Limb (tissue), 2 donors: ENCODE data around the gene JDP2.

Experiments used
- DNase-seq, 2 donors: peaks; one replicate each; pipeline ENCODE4 v3.0.0-alpha.2; 2016; ENCODE audit errors: extremely low spot score in 2 of 2

The JDP2 gene

DNA sequence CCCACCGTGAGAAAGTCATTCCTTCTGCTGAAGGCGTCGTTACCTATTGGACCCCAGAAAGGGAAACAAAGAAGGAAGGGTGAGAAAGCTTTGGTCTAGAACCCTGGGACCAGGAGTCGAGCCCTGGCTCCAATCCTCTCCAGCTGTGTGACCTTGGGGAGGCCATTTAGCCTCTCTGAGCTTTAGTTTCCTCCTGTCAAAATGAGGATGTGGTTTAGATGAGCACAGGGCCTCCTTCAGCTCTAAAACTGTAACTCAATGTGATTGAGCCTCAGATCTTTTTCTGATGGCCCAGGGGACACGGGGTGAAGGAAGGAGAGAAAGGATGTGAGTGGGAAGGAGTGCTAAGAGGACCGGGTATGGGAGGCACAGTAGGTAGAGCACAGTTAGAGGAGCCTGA, 7.7 kb downstream of the JDP2 start:
- no peak for DNase-seq

DNA sequence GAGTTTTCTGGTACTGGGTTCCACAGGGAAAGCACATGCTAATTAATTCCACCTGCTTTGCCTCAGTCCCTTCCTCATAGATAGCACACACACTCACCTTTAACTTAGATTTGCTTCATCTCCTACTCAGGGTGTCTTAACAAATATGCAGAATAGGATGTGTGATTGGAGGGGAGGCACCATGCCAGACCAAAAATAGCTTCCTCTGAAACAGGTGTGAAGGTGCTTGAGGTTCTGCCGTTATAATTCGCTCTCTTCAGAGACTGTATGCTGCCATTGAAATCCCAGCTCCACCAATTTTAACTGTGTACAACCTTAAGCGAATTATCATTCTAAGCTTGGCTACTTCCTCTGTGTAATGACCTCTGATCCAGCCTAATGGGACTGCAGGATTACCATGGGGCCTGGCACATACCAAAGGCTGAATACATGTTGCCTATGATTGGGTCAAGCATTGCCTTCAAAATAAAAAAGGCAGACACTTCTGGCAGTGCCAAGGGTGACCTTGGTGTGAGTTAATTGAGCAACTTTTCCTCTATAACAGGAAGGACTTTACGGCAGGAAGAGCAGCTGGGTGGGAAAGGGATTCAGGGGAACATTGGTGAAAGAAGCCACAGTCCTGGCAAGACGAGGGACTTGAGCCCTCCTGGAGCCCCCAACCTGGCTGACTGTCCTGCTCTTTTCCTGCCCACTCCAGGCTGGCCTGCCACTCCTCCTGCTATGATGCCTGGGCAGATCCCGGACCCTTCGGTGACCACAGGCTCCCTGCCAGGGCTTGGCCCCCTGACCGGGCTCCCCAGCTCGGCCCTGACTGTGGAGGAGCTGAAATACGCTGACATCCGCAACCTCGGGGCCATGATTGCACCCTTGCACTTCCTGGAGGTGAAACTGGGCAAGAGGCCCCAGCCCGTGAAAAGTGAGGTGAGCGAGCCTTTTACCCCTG, 9.7 kb downstream of the JDP2 start:
- no peak for DNase-seq

DNA sequence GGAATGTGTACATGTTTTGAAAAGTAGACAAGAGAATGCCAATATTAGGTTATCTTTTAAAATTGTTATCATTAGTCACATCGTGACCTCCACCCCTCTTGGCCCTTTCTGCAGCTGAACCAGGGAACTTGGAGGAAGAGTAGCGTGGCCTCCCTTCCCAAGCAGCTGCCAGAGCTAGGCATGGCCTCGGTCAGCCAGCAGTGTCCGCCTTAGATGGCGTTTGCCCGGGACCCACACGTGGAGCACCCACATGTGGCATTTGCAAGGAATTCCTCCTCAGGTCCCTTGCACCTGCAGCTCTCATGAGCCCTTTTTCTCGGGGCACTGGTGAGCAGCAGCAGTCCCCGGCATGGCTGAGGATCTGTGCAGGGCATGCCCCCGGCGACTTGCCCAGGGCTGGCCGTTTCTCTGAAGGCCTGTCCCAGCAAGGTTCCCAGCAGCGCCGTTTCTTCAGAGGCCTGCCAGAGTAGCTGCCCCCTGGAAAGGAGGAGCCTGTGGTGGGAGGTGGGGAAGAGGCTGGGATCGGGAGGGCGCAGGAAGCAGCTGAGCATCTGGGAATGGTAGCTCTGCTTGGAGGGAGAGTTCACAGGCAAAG, 10.8 kb downstream of the JDP2 start:
- DNase-seq: no peak

DNA sequence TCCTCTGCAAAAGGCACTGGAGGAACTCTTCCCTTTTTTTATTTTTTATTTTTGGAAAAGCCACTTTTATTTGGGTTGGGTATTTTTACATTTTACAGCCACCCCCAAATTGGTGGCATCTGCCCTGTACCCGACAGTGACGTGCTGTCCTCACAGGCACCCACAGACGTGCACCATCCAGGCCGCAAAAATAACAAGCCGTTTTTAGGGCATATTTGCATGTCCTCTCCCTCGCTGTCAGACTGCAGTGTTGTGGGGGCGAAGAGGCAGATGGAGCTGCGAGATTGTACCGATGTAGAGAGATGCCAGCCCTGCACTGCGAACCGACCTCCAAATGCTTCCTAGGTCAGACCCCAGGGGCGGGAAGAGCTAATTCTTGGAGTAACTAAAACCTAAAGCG, 12.2 kb downstream of the JDP2 start:
- DNase-seq: no peak

DNA sequence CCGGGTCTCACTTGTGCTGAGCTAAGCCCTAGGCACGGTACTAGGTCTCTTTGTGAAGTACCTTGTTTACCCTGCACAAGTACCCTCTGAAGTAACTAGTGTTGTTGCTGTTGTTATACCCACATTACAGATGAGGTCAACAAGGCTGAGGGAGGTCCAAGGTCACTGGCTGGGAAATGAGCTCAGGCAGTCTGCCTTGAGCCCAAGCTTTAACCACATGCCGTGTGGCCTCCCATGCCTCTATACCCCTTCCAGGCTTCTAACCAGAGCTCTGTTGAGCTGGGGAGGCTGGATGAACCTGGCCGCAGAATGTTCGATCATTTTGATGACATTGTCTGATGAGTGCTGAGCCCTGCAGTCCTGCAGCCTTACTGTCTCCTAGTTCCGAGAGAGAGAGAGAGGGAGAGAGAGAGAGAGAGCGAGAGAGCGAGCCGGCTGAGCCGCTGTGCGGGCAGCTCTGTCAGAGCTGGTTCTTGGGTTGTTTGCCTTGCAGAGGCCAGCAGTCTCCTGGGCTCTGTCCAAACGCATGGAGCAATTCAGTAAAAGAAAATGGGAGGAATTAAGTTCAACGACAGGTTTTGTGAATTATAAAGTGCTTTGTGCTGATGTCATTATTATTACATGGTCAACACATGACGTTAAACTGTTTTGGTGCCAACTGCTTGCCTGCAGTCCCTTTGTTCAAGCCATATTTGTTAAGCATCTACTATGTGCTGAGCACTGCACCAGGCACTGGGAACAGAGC, 13.1 kb downstream of the JDP2 start:
- no peak for DNase-seq

DNA sequence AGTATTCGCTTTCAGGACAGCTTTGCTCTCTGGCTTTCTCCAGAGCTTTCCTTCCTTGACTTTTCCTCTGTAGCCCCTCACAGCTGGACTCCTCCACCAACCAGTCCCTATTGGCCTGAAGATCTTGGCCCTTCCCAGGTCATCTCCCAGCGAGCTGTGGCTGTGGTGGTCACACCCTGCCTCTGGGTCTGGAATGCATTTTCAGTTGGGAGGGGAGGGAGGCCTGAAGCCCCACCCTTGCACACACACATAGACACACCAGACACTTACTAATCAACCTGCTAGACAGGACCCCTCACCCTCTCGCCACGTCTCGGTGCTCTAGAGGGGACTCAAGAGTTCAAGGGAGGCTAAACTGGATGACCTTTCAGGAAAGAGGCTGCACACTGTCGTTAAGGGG, 13.9 kb downstream of the JDP2 start:
- DNase-seq: no peak

DNA sequence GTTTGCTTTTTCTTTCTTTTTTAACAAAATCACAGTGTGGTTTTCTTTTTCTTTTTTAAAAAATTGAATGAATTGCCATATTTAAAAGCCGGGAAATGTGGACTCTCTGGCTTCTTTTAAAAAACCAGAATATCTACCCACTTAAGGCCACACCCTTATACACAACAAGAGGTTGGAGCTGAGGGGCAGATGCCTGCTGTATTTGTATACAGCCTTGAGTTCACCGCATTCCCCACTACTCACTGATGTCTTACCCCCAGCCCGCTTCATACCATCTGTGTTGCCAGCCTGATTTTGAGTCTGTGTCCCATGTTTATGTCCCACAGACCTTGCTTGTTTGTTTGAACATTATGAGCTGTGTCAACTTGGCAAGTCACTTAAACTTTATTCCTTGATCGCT, 14.3 kb downstream of the JDP2 start:
- no peak for DNase-seq

DNA sequence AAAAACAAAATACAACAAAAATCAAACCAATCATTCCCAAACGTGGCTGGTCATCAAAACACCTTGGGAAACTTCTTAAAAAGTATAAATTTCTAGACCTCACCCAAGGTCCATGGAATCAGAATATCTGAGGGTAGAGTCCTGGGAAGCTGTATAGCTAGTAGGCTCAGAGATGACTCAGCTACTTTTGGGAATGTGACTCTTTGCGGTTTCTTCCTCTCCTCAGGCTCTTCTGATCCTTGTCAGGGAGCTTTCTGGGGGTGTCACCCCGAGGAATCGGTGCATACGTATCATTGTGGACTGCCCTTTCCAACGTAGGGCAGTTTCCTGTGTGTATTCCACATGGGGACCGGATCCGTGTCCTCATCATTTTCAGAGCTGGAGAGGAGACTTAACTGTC, 14.8 kb downstream of the JDP2 start:
- no peak for DNase-seq

DNA sequence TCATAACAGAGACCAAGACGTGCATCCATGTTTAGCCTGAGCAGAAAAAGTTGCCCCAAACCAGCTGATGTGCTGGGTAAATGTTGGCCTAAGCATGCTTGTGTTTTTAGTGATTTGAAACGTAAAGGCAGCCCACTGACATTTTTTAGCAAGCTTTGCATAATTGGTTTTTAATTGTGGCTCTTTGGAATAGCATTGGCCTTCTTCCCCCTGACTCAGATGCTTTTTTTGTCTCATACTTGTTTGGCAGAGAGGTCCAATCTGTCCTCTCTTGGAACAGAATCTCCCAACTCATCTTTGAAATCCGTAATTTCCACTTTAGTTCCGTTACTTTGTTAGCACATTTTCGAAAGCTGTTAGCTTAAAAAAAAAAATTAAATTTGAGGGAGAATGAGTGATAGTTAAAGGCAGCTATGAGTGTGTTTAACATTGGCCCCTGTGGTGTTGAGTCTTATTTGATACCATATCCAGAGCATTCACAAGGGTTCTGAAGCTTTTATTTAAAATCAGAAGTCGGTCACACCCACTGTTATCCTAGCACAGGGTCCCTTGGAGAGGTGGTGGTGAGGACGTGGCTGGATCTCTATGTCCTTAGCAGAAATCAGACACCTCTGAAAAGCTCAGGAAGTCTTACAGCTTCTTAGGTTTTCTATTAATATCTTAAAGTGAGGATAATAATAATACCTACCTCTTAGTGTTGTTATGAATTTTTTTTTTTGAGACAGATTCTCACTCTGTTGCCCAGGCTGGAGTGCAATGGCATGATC, 15.6 kb downstream of the JDP2 start:
- DNase-seq: no peak

DNA sequence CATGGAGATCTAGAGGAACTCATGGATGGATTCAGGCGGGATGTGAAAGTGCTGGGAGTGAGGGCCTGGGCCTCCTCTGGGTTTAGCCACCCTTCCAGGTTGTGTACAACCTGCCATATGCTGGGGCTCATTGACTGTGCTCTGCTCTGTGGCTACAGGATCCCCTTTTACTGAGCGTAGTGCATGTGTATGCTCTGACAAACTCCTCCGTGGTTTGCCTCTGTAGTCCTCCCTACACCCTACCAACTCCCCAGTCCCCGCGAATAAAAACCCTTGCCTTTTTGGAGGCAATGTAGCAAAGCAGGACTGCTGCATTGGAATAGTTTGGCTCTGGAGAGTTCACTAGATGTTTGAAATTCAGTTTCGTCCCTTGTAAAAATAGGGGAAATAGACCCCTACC, 17.4 kb downstream of the JDP2 start:
- DNase-seq: no peak

DNA sequence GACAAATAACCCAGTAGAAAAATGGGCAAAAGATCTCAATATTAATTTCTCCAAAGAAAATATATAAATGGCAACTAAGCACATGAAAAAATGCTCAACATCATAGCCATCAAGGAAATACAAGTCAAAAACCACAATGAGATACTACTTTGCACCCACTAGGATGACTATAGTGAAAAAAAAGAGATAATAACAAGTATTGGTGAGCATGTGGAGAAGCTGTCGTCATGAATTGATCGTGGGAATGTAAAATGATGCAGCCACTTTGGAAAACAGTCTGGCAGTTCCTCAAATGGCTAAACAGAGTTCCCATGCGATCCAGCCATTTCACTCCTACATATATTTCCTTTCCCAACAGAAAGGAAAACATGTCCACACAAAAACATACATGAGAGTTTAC, 18.1 kb downstream of the JDP2 start:
- no peak for DNase-seq

DNA sequence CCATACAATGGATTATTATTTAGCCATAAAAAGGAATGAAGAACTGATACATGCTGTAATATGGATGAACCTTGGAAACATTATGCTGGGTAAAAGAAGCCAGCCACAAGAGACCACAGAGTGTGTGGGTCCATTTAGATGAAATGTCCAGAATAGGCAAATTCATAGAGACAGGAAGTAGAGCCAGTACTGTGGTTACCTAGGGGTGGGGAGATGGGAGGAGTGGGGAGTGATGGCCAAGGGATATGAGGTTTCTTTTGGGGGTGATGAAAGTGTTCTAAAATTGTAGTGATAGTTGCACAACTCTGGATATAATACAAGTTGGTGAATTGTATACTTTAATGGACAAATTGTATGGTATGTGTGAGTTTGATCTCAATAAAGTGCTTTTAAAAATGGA, 18.6 kb downstream of the JDP2 start:
- DNase-seq: no peak

DNA sequence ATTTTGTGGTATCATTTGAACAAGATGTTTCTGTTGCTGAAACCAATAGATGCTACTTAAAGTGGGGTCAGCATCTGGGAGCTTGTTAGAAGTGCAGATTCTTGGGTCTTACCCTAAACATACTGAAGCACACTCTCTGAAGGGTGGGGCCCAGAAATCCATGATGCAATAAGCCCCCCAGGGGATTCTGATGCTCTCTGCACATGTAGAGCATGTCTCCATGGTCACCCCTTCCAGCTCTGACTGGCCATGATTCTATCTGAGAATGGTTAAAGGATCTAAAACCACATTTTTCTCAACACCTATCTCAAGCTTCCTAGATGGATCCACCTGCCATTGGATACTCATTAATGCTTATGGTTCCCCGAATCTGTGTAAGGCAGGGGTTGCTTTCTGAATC, 20.4 kb downstream of the JDP2 start:
- DNase-seq: no peak

DNA sequence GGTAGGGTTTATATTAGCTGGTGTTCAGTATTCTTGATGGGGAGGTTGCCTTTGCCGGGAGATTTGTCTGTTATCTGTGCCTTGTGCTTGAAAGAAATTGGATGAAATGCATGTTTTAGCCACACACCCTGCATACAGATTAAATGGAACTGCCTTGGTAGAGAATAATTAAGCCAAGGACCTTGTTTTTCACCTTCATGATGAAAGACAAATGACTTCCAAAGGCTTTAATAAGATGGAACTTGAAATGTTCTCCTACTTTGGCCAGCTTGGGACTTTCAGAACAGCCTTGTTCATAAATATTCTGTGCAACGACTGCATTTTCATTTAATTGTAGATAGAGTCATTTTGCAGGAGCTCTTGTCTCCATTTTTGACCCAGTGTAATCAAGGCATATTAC, 21.2 kb downstream of the JDP2 start:
- no peak for DNase-seq

DNA sequence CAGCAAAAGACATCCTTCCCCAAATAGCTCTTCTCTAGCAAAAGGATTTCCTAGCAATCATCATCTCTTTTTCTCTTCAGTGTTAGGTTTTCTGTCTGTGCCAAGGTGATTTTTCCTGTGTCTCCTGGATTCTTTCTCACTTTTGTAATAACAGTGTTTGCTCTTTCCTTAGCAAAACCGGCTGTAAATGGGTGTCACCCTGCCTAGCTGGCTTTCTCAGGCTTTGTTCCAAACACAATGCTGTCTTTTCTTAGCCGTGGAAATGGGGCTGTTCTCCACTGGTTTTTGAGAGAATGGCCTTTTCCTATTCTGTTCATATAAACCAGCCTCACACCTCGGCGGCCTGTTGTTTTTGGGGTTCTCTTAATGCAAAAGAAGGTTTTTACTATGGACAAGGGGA, 21.9 kb downstream of the JDP2 start:
- no peak for DNase-seq

DNA sequence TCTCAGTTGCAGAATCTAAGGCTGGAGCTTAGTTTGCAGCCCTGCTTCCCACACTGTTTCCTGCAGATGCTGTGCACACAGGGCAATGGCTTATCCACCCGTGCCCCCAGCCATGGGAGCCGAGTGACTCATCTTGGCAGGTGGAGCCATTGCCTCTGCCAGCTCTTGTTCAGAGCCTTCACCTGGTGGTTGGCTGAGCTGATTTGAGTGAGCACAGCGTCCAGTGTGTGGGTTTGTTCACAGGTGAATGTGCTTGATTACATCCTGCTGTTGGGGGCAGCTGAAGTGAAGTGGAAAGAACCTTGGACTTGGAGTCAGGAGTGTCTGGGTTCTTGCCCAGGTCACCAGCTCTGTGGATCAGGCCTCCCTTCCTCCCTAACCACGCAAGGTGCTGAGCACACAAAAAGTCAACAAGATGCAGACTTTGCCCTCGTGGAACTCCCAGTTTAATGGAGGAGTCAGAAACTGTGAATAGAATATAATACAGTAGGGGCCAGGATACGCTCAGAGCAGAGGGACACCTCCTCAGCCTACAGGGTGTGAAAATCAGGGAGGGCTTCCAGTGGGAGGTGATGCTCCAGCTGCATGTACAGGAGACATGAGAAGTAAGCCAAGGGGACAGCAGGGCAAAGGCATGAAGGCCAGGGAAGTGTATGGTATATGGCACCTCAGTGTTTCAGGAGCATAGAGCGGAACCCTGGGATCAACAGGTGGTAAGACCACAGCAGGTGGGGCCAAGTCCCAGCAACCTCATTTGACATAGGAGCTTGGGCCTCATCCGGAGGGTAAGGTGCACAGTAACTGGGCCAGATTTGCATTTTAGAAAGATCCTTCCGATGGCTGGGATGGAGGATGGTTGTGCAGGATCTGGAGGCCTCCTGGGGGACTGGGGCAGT, 22.8 kb downstream of the JDP2 start:
- DNase-seq: no peak

DNA sequence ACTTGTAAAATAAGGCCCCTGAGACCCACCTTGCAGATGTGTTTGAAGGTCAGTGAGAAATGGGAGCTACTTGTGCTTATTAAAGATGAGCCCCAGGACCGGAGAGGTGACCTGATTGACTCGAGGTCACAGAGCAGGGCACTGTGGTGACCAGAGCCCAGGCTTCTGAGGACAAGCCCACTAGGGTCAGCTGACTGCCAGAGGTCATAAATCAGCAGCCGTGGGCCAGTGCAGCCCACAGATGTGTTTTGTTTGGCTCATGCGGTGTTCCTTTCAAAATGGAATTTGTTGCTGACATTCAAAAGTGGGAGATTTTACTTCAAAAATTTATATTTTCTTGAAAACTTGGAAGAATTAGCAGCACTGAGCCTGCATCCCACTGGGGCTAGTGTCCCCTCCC, 24.5 kb downstream of the JDP2 start:
- no peak for DNase-seq

DNA sequence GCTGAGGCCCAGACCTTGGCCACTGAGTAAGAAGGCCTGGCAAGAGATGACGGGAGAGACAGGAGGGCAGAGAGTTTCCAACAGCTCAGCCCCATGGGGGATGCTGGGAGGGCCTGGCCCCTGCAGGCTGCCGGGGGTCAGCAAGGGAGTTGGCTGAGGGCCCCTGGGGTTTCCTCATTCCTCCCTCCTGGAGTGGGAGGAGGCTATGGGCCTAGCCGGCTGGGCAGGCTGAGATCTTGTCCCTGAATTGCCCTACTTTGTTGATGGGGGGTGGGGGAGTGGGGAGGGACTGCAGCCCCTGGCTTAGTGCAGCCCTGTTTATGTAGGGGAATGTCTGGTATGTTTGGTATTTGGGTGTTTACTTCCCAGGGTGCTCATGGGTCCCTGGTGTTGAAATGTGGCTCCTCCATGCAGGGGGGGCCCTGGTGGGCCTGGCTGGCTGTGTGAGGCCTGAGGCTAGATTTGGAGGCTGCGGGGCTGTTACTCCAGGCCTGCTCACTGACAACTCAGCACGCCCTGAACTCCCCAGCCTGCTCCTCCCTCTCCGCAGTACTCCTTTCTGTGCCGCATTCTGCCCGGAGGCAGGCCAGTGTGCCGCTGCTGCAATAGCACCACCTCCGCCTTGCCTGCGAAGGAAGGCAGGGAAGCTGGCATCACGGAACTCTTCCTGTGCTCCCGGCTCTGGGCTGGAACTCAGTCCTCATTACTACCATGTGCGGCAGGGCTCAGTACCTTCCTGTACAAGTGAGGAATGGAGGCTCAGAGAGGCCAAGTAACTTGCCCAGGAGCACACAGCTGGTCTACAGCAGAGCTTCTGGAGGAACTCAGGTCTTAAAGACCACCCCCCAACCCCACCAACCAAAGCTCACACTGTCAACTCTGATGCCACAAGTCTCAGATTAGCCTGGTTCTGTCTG, 25.3 kb downstream of the JDP2 start:
- DNase-seq: peak; percentile 32 to 67

DNA sequence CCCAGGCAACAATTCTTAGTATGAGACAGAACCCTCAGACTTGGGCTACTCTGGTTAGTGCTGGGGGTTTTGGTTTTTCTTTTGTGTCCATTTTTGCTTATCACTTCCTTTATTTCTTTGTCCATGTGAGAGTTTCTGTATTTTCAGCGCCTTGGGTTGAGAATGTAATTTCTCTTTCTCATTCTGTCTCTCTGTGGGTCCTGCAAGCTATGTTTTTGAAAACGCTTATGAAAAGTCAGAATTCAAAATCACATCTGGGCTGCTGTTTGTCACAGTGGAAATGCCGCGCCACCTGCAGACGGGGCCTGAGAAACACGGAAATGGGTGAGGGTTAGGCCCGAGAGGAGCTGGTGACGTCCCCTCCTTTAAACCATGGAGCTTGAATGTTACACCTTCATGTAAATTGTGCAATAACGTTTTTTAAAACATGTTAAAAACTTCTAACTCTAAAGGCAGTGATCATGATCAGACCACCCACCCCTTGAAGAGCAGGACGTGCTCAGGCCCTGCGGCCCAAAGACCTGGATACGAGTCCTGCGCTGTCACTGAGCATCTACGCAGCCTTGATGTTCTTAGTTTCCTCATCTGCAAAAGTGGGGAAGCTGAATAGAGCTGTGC, 26.1 kb downstream of the JDP2 start:
- DNase-seq: no peak
